ENCODE measurements around the gene PLAAT3.
"Not testable (repeated sequence)": the region's sequence is repeated elsewhere in the genome, so short reads cannot be mapped to it uniquely, and the experiment has no call there.

The PLAAT3 gene

DNA sequence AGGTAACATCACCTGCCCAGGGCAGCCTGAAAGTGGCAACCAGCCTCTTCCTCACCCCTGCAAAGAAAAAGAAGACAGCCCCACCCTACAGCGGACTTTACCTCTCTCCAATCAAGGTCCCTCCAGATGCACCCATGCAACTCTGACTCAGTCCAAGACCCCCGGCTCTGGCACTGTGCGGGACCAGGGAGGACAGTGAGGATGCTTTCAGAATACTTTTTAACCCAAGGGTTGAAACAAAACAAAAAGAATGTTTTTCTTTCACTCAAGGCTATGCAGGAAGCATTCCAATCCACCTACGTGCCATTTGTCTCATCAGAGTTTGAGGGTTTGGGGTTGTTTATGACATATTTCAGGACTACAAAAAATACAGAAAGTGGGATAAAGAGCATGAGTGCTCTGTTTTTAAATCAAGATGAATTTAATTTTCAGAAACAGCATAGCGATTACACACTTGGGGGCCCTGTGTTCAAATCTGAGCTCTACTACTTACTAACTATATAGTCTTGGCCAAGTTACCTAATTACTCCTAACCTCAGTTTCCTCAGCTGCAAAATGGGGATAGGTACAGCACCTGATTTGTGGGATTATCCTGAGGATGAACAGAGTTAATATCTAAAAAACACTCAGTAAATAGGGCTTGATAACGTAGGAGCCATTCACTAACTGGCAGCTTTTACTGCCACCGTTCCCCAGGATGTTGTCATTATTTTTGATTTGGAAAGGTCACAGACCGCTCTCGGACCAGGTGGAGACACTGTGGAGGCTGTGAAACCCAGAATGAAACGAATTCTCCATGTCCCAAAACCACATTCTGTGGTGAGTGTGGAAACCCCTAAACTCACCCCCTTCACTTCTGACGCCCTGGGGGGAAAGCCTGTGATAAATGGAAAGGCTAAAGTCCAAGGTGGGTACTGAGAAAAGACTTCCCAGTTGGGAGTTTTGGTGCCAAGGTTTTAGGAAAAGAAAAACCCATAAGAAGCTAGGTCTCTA is 5.6 kb downstream of the PLAAT3 start:
- no peak for DNase-seq

DNA sequence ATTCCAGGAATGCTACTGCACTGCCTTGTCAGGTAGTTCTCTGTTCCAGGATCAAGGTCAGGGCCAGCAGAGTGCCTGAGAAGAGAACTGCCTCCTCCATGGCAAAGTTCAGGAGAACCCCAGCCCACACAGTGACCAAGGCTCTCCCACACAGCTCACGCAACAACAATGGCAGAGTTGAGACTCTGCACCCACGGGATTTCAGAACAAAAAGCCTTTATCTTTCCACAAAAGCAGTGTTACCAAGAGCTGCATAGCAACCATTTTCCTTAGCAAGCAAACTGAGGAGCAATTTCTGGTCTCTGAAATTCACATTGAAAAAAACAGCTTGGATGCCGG is 11.1 kb downstream of the PLAAT3 start:
- no peak for DNase-seq

DNA sequence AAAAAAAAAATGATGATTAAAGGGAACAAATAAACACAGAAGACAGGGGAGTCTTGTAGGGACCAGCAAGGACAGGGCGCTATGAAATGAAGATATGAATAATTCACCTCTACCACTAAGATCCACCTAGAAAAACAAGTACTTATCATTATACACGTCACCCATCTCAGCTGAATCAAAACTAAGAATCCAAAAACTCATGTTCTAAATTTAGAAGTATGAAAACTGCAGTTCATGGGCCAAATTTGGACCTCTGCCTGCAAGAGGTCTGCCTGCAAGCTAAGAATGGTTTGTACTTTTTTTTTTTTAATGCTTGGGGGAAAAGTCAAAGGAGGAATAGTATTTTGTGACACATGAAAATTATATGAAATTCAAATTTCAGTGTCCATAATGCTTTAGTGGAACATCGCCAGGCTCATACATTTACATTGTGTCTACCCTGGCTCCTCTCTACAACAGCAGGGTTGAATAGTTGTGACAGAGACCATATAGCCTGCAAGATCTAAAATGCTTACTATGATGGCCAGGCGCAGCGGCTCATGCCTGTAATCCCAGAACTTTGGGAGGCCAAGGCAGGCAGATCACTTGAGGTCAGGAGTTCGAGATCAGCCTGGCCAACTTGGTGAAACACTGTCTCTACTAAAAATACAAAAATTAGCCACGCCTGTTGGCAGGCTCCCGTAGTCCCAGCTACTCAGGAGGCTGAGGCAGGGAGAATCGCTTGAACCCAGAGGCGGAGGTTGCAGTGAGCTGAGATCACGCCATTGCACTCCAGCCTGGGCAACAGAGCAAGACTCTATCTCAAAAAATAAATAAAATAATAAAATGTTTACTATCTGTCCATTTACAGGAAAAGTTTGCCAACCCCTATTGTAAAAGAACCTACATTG is 11.7 kb downstream of the PLAAT3 start:
- not testable (repeated sequence) for DNase-seq

DNA sequence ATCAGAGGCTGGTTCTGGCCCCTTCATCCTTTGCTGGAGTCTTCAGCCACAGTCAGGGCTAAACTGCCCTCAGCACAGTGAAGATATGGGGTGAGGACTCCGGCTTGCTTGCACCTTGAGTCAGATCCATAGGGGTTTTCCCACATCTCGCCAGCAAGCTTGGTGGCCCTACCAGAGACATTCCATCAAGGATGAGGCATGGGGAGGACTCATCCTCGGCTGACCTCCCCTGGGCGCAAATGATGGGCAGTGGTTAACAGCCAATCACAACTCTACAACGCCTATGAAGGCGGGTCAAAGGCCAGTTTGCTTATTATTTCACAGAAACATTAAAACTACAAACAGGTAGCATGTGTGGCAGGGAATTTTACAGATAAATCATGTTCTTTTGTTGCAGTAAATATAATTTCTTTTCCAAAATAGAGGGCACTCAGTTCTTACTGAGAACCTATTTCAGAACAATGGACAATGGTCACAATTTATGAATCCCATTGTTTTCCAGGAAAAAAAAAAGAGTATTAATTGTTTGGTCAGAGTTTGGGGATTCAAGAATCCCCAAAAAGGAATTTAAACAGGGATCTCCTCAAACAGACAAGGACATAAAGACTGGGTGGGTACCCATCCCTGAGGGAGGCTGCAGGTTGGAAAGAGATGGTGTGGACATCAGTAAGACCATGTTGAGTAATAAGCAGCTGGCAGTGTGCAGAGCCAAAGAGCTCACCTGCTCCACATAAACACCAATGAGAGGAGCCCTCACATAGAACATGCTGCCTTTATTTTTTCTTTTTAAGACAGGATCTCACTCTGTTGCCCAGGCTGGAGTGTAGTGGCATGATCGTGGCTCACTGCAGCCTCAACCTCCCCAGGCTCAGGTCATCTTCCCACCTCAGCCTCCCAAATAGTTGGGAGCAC is 14.8 kb downstream of the PLAAT3 start:
- DNase-seq, result no peak

DNA sequence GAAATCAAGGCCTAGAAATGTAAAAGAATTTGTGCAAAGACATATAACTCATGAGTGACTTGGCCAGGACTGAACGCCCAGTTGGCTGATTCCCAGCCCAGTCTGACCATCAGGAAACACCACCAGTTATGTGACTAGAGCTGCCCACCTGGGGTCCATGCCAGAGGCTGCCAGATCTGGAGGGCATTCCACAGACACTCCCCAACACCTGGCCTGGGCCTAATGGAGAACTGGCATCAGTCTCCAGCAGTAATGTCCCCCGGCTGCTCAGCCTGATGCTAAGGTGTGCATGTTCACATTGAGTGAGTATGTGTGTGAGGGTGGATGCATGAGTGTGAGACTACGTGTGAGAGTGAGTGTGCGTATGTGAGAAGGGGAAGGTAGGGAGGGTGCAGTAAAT is 15.7 kb downstream of the PLAAT3 start:
- DNase-seq, result no peak

DNA sequence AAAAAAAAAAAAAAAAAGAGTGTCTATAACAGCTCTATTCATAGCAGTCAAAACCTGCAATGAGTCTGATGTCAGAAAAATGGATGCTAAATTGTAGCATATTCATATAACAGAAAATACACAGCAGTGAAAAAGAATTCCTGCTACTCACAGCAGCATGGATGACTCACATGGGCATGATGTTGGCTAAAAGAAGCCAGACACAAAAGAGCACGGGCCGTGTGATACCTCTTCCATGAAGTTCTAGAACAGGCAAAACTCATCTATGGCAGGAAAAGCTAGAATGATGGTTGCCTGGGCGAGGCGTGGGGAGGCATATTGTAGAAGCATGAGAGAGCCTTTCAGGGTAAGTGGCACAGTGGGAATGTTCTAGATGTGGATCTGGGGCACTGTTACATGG is 18.9 kb downstream of the PLAAT3 start:
- no peak for DNase-seq

DNA sequence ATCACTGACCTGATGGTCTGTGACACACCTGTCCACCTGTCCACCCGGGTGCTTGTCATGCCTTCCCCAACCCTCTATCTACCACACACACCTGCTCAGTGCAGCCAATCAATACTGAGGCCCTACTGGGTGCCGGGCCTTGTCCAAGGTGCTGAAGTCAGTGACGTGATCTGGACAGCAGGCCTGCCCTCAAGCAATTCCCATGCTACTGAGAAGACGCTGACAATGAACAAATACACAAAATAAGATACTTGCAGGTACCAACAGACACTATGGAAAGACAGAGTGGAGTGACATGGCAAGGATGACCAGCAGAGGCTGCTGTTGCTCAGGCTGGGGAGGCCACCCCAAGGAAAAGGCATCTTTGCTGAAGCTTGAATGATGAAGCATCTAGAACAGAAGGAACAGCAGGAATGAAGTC is 21.2 kb downstream of the PLAAT3 start:
- DNase-seq, result peak in 1 of 2 experiments; percentile 13

DNA sequence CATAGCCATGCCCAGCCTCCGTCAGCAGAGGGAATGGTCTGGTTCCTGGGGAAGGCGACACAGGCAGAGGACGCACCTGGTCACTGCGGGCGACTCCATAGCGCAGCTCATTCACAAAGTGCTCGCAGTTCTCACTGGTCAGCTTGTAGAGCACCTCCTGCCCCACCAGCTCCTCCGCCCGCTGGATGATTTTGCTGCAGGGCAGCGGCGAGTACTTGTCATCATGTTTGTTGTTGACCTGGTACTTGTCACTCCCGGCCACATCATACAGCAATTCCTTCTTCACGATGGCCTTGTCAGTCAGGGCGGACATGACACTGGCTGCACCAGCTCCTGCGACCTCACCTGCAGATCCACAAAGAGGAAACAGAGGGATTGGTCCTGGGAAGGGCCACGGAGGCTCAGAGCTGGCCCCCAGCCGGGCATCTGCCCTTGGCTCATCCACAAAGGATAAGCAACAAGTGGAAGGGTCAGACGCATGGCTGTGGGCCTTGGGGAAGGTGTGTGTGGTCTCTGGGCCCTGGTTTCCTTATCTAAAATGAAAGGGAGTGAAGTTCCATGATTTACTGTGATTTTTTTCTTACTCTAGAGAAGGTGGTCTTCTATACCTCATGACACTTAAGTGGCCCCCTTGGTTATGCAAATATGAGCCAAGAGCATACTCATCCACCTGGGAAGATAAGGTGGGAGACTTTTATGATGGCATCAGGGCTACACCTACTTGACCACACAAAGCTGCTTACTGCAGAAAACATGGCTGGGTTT is 24.0 kb downstream of the PLAAT3 start:
- DNase-seq, result no peak

DNA sequence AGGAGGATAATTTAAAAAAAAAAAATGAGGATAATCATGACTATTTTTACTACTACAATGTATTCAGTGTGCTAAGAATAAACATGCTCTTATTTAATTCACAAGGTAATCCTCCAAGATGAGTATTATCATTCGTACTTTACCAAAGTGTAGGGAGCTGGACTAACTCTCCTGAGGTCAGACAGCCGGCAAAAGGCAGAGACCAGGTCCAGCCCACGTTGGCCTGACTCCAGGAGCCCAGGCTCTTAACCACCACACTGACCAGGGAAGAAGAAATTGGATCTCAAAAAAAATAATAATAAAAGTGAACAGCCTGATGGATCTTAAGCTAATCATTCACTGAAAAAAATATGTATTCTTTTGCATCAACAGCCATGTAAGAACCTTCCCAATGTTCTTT is 25.2 kb downstream of the PLAAT3 start:
- no peak for DNase-seq

DNA sequence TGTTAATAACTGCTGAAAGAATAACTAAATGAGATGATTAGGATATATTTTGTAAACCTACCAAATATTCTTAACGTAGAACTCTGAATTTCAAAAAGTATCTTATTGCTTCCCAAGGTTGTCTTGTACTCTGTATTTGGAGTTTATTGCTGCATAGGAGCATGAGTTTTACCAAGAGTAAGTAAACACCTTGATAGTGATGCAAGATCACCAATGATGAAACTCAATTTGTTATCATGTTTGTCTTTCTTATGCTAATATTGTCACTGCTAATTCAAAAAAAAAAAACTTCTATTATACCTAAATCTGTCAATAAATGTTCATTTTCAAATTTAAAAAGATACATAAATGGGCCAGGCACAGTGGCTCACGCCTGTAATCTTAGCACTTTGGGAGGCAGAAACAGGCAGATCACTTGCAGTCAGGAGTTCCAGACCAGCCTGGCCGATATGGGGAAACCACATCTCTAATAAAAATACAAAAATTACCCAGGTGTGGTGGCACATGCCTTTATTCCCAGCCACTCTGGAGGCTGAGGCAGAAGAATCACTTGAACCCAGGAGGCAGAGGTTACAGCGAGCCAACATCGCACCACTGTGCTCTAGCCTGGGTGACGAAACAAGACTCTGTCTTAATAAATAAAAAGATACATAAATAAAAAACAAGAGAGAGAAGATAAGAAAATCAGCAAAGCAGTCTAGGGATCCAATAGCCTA is 27.6 kb downstream of the PLAAT3 start:
- no peak for DNase-seq

DNA sequence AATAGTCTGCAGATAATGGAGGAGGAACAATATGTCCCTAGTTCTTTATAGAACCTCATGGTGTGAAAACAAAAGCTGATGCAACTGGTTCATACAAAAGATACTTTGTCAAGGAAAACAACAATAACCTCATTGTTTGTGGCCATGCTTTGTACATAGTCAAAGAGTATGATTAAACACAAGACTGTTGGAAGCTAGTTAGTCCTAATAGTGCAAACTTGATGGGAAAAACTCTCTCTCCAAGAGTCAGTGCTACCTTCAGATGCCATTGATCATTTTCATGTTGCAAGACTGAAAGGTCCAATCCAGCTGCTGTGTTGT is 30.9 kb downstream of the PLAAT3 start:
- DNase-seq, result no peak

DNA sequence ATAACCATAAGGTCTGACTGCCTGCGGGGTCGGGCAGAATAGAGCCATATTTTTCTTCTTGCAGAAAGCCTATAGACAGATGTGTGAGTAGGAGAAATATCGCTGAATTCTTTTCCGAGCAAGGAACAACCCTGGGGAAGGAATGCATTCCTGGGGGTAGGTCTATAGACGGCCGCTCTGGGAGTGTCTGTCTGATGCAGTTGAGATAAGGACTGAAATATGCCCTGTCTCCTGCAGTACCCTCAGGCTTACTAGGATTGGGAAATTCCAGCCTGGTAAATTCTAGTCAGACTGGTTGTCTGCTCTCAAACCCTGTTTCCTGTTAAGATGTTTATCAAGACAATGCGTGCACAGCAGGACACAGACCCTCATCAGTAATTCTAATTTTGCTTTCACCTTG is 33.0 kb downstream of the PLAAT3 start:
- DNase-seq, result not testable (repeated sequence)

DNA sequence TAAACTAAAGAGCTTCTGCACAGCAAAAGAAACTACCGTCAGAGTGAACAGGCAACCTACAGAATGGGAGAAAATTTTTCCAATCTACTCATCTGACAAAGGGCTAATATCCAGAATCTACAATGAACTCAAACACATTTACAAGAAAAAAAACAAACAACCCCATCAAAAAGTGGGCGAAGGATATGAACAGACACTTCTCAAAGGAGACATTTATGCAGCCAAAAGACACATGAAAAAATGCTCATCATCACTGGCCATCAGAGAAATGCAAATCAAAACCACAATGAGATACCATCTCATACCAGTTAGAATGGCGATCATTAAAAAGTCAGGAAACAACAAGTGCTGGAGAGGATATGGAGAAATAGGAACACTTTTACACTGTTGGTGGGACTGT is 35.4 kb downstream of the PLAAT3 start:
- DNase-seq, result not testable (repeated sequence)

DNA sequence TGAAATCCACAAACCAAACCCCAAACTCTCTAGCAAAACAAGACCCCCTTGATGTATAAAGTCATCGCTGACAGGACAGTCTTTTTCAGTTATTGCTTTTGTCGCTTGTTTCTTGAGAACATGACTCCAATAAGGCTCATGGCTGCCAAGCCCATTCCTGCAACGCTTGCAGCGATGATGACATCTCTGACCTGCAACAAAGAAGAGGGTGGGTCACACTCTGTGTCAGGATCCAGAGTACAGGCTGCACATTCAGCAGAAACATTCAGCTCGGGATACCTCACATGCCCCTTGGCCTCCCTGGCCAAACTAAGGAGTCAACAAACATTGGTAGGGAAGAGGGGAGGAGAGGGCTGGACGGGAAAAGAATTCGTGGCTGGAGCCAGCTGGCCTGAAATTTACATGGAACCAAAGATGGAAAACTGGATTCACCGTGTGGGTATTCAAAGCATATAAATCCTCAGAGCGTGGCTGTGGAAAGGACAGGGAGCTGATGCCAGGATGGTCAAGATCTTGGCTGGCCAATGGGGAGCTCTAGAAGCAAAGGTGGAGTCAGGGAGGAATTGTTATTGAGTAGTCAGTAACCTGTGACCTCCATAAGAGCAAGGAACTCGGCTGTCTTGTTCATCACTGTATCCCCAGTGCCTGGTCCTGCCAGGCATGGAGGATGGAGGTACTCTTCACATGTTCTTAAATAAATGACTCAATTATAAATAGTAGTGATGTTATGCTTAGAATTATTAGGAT is 39.2 kb downstream of the PLAAT3 start:
- no peak for DNase-seq

DNA sequence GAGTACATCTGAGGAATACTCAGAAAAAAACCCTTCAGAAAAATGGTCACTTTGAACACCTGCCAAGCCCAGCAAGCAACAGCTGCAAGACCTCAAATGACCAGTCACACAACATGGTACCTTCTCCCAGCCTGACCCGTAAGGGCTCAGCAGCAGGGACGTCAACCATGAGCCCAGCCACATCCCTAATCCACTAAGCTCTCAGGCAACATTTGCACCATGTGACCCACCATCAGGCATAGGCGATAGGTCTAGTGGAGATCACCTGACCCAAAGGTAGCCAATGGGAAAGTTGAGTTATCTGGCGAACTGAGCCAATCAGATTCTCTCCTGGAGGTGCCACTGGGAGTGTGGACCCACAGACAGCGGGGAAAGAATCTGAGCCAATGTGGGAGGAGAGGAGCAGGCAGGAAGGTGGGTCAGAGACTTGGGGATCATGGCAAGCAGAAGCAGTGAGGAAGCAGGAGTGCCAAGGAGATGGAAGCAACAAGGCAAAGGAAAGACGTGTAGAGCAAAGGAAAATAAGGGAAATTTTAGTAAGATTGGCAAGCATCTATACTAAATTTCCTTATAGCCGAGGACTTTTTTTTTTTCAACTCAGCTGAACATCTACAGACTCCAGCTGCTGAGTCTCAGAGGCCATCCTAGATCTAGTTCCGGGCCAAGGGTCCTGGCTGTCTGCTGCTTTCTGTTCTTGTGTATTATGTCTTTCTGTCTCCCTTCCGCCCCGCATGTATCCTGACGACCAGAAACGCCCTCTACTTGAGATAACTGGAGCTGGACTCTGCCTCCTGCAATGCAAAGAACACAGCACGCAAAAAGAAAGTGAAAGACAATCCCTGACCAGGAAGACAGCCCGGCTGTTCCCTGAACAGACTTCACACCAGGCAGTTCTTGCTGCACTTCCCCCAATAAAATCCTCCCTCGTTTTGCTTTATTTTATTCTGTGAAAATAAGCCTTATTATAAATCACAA is 40.1 kb downstream of the PLAAT3 start:
- DNase-seq, result no peak

DNA sequence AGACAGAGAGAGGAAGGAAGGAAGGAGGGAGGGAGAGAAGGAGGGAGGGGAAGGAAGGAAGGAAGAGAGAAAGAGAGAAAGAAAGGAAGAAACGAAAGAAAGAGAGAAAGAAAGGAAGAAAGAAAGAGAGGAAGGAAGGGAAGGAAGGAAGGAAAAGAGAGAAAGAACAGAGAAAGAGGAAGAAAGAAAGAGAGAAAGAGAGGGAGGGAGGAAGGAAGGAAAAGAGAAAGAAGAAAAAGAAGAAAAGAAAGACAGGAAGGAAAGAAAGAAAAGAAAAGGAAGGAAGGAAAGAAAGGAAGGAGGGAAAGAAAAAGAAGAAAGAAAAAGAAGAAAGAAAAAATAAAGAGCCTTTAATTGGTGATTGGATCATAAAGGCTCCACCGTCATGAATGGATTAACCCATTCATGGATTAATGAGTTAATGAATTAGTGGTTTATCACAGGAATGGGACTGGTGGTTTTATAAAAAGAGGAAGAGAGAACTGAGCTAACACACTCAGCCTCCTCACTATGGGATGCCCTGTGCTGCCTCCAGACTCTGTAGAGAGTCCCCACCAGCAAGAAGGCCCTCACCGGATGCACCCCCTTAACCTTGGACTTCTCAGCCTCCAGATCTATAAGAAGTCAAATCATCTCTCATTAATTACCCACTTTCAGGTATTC is 42.1 kb downstream of the PLAAT3 start:
- DNase-seq, result no peak

DNA sequence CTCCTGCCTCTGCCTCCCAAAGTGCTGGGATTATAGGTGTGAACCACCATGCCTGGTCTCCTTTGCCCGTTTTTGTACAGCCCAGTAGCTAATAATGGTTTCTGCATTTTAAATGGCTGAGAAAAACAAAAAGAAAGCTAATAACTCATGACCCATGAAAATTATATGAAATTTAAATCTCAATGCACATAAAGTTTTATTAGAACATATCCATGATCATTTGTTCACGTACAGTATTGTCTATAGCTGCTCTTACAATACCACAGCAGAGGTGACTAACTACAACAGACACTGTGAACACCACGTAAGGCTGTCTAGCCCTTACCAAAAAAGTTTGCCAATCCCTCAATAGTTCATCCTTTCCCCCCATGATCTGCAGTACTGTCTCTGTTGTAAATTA is 44.7 kb downstream of the PLAAT3 start:
- DNase-seq, result no peak

DNA sequence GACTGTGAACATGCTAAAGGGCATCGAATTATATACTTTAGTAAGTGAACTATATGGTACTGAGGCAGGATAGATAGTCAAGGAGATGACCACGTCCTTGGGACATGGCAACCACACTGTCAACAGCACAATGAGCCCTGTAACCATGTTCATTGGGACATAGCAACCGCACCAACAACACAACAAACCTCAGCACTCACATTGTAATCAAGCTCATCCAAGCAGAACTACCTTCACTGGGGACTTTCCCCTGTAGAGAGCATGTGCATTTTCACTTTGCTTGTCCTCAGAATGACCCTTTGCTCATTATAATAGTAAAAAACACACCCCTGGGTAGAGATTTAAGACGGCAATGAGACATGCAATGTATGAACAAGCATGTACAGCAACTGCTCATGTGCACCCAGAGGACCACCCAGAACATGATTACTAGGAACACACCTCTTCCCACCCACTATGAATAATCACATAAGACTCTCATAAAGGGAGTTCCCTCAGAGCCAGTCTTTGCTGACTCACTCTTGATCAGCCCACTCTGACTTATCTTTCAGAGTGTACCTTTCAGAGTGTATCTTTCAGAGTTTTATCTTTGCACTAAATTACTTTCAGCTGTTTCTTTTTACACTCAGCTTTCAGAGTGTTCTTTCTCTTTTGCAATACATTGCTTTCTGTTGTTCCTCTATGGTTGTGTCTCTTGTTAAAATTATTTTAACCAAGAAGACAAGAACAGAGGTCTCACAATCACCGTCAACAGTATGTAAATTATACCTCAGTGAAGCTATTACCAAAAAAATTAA is 47.0 kb downstream of the PLAAT3 start:
- DNase-seq, result no peak
